ENCODE measurements around the gene APC2. TPM values are rescaled to one million over a fixed set of nuclear protein-coding genes. Genes with fewer than 3 reads are reported as not detected.
"Not testable (repeated sequence)": the region's sequence is repeated elsewhere in the genome, so short reads cannot be mapped to it uniquely, and the experiment has no call there.

The APC2 gene
- total RNA-seq, 1 donor from 2014 or later, result not detected

DNA sequence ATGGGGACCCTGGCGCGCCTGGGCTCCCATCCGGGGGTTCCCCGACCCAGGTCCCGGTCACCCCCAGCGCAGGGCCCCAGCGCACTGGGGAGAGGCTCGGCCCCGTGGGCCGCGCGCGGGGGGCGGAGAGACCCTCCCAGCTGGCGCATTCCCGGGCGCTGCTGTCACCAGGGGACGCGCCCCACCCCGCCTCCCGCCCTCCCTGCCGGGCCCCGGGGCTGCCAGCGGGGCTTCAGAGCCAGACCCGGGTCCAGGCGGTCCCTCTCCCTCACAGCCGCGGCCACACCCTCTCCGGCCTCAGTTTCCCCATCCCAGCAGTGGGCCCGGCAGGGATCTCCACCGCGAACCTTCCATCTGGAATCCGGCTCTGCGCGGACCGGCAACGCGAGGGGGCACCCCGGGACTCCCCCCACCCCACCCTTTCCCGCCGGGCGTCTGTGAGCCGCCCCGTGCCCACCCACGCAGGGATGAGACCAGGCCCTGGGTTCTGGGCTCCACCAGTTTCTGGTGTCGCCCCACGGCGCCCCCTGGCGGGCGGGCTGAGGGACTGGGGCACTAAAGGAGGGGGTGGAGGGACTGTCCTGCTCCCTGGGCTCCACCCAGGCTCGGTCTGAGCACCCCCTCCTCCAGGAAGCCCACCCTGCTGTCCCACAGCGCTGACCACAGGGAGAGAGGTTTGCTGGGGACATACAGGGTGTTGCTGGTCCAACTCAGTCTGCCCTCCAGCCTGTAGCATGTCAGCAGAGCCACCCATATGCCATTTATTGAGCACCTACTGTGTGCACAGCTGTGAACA is 63.8 kb downstream of the APC2 start:
- peak overlapping the region; percentile 70 for H3K4me3 ChIP-seq (ENCODE audit: low read depth, low read length)
- no peak for DNase-seq (ENCODE audit: low read depth)
- peak; percentile 71 for TF ChIP-seq CTCF (conservative IDR thresholded peaks at IDR 0.05; ENCODE audit: low read depth, low read length)

DNA sequence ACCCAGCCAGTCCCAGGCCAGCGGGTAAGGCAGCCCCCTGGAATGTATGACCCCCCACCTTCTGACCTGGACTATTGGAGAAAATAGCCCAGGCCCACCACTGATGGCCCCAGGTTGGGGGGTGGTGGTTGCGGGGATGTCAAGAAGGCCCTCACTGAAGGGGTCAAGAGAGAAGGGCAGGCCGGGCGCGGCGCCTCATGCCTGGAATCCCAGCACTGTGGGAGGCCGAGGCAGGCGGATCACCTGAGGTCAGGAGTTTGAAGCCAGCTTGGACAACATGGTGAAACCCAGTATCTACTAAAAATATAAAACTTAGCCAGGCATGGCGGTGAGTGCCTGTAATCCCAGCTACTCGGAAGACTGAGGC is 64.4 kb downstream of the APC2 start:
- H3K4me3 ChIP-seq (ENCODE audit: low read depth, low read length), result no peak overlapping the region
- DNase-seq (ENCODE audit: low read depth), result no peak
- TF ChIP-seq CTCF (conservative IDR thresholded peaks at IDR 0.05; ENCODE audit: low read depth, low read length), result no peak

DNA sequence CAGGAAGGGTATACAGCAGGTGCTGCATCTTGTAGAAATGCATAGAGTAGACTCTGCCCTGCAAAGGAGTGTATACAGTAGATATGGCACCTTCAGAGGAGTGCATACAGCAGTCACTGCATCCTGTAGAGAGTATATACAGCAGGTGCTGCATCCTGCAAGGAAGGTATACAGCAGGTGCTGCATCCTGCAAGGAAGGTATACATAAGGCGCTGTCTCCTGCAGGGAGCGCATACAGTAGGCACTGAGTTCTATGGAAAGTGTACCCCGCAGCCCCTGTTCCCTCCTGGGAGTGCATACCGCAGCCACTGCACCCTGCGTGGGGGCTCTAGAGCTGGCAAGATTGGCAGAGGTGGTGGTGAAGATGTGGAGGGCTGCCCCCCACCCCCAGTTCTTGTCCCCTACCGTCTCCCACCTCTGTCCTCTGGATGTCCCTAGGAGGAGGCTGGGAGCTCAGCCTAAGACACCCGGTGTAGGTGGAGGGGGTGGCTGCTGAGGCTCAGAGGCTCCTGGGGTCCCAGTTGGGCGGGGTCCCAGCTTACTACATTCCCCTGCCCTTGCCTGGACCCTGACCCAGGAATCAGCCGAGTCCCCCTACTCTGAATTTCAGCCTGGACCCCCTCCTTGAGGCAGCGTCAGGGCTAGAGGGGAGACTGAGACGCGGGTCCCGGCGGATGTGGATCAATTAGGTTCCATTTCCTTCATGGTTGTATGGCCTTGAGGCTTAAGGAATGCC is 65.2 kb downstream of the APC2 start:
- no peak overlapping the region for H3K4me3 ChIP-seq (ENCODE audit: low read depth, low read length)
- no peak for DNase-seq (ENCODE audit: low read depth)
- TF ChIP-seq CTCF (conservative IDR thresholded peaks at IDR 0.05; ENCODE audit: low read depth, low read length), result no peak

DNA sequence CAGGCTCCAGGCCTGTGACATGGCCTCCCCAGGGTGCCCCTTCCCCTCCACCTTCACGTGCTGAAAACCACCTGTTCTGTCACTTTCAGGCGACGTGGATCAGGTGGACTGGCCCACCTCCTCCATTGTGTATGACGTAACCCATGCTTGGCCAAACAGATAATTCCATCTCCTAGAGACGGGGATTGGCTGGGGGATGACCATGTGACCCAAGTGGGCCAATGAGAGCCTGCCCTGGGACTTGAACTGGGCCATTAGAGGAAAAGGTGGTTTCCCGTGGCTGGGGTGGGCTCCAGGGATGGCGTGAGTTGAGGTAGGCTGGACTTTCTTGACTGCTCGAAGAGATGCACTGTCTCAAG is 66.5 kb downstream of the APC2 start:
- DNase-seq (ENCODE audit: low read depth), result no peak
- no peak for TF ChIP-seq CTCF (conservative IDR thresholded peaks at IDR 0.05; ENCODE audit: low read depth, low read length)
- no peak overlapping the region for H3K4me3 ChIP-seq (ENCODE audit: low read depth, low read length)

DNA sequence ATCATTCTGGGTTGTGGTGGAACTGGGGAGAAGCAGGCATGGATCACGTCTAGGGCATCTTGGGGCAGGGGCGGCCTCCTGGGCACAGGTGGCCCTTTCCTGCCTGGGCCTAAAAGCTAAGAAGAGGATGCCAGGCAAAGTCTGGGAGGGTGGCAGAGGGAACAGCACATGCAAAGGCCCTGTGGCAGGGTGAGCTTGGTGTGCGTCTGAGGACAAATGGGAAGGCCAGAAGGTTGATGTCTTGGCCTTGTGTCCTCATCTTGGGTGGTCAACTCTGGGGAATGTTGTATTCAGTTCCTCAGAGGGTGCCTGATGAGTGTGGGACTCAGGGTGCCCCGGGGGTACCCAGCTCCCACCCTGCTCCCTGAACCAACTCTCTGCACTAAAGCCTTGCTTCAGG is 68.5 kb downstream of the APC2 start:
- H3K4me3 ChIP-seq (ENCODE audit: low read depth, low read length), result no peak overlapping the region
- TF ChIP-seq CTCF (conservative IDR thresholded peaks at IDR 0.05; ENCODE audit: low read depth, low read length), result no peak
- no peak for DNase-seq (ENCODE audit: low read depth)

DNA sequence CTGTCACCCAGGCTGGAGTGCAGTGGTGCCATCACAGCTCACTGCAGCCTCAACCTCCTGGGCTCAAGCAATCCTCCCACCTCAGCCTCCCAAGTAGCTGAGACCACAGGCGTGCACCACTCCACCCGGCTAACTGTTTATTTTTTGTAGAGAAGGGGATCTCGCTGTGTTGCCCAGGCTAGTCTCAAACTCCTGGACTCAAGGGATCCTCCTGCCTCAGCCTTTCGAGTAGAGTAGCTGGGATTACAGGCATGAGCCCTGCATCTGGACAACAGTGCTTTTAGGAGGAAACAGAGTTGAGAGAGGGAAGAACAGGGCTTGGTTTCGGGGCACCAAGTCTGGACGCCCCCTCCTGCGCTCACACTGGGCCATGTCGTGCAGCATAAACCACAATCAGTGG is 69.9 kb downstream of the APC2 start:
- not testable (repeated sequence) for H3K4me3 ChIP-seq (ENCODE audit: low read depth, low read length); DNase-seq (ENCODE audit: low read depth)

DNA sequence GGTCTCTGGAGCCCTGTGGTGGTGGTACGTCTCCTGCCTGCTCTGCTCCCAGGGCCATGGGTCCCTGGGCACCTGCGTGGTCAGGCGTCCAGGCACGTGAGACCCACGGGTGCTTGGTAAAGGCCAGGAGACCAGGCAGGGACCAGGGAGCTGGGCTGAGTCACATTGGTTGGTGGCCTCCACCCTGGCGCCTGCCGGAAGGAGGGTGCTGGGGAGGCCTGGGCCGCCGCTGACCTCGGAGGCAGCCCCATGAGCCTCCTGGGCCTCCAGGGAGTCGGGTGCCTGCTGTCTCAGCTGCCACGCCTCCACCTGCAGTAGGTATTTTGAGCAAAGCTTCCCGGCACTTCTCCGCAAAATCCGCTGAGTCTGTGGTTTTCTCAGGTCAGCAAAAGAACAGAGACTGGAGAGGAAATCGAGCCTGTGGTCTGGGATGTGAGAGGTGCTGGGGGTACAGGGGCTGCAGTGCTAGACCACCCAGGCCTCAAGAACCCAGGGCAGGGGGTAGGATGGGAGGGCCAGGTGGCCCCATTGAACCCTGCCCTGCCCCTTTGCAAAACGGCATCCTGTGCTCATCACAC is 70.4 kb downstream of the APC2 start:
- TF ChIP-seq CTCF (conservative IDR thresholded peaks at IDR 0.05; ENCODE audit: low read depth, low read length), result no peak
- DNase-seq (ENCODE audit: low read depth), result no peak
- H3K4me3 ChIP-seq (ENCODE audit: low read depth, low read length), result no peak overlapping the region
